Chondrocyte (in vitro differentiated cells): Measurements from ENCODE around the gene SPATA31C1. TPM values are rescaled to one million over a fixed set of nuclear protein-coding genes. Genes with fewer than 3 reads are reported as not detected.
"Not testable (repeated sequence)": the region's sequence is repeated elsewhere in the genome, so short reads cannot be mapped to it uniquely, and the experiment has no call there.

Source experiments
- DNase-seq: peaks from one replicate; pipeline ENCODE4 v3.0.0; 2021; ENCODE audit warnings: mixed read lengths, low spot score
- H3K27ac Mint-ChIP-seq: one replicate; pipeline ENCODE4 v1.8.0; 2021; ENCODE audit warnings: mild to moderate bottlenecking, moderate library complexity, mixed read lengths; ENCODE audit not compliant: unreplicated experiment
- H3K27me3 Mint-ChIP-seq: 2 replicates; pipeline ENCODE4 v1.8.0; 2021; ENCODE audit warnings: low read depth, mixed read lengths
- H3K36me3 Mint-ChIP-seq: 2 replicates; pipeline ENCODE4 v1.8.0; 2021; ENCODE audit warnings: low read depth, mixed read lengths
- H3K4me1 Mint-ChIP-seq: 2 replicates; pipeline ENCODE4 v1.8.0; 2021; ENCODE audit warnings: low read depth, mild to moderate bottlenecking, mixed read lengths
- H3K4me3 Mint-ChIP-seq: one replicate; pipeline ENCODE4 v1.8.0; 2021; ENCODE audit warnings: mild to moderate bottlenecking, moderate library complexity, mixed read lengths; ENCODE audit not compliant: unreplicated experiment
- H3K9me3 Mint-ChIP-seq: 2 replicates; pipeline ENCODE4 v1.8.0; 2021; ENCODE audit warnings: low read depth, mixed read lengths
- total RNA-seq: library from RNA; stranded (reverse); gene quantifications from 3 replicates; pipeline ENCODE4 v1.2.1, GENCODE V29; 2021
- TF ChIP-seq, protein P1 (sequence below): fragments of 200-600 bp; sonication (generic); IDR thresholded peaks from 2 replicates; pipeline ENCODE4 v1.5.0; 2021; ENCODE audit warnings: antibody characterized with exemption, mild to moderate bottlenecking, moderate library complexity

Gene SPATA31C1
- total RNA-seq, 1 donor from 2014 or later: not detected

DNA sequence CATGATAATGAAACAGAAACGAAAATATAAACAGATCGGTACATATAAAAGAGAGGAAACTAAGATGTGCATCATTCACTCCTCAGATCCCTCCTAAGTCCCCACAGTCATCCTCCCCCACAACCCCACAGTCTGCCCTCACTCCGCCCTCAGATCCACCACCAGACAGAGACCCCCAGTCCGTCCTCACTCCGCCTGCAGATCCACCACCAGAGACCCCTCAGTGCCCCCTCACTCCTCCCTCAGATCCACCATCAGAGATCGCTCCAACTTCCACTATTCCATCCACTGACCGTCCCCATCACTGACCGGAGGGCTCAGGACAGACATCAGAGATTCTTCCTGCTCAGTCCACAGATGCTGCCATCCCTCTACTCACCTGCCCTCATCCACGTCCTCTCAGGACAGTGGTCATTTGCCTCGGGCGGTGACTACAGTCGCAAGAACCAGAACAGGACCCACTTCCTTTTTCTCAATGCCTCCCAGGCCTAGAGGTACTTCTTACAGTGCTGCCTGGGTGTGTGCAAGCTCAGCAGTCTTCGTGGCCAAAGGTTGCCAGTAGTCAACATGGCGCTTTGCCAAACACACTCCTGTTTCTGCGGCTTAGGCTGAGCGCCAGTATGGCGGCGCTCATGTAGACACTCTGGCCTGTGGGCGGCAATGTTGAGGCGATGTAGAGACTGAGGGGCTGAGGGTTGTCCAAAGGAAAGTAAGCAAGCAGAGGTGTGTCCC, 8.3 kb upstream of the SPATA31C1 start:
- peaks cover 25% of the 10 kb centered on the region for H3K27me3 Mint-ChIP-seq
- TF ChIP-seq, protein P1, sequence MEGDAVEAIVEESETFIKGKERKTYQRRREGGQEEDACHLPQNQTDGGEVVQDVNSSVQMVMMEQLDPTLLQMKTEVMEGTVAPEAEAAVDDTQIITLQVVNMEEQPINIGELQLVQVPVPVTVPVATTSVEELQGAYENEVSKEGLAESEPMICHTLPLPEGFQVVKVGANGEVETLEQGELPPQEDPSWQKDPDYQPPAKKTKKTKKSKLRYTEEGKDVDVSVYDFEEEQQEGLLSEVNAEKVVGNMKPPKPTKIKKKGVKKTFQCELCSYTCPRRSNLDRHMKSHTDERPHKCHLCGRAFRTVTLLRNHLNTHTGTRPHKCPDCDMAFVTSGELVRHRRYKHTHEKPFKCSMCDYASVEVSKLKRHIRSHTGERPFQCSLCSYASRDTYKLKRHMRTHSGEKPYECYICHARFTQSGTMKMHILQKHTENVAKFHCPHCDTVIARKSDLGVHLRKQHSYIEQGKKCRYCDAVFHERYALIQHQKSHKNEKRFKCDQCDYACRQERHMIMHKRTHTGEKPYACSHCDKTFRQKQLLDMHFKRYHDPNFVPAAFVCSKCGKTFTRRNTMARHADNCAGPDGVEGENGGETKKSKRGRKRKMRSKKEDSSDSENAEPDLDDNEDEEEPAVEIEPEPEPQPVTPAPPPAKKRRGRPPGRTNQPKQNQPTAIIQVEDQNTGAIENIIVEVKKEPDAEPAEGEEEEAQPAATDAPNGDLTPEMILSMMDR: no peak

DNA sequence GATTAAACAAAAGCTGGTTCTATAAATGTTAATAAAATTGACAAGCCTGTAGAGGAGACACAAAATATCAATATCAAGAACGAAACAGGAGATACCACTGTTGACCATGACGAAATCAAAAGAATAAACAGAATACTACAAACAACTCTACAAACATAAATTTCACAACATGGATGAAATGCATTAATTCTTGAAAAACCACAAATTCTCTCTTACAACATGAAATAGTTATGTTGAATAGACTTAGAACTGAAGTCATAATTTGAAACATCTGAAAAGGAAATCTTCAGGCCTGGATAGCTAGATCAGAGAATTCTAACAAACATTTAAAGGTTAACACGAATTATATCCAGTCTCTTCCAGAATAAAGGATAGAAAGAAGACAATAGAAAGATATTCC, 6.9 kb upstream of the SPATA31C1 start:
- H3K4me3 Mint-ChIP-seq: no peak overlapping the region
- peaks cover 18% of the 10 kb centered on the region for H3K27me3 Mint-ChIP-seq
- DNase-seq: no peak
- no peak overlapping the region for H3K27ac Mint-ChIP-seq
- TF ChIP-seq, protein P1: no peak
- peaks cover 5% of the 10 kb centered on the region for H3K9me3 Mint-ChIP-seq
- no peaks in the 10 kb centered on the region for H3K4me1 Mint-ChIP-seq
- H3K36me3 Mint-ChIP-seq: peaks cover 3% of the 10 kb centered on the region

More for the DNA sequence above, 8.3 kb upstream of the SPATA31C1 start:
- Mint-ChIP-seq H3K9me3 (peaks cover 10% of the 10 kb centered on the region), H3K4me1 (no peaks in the 10 kb centered on the region), H3K27ac (no peak overlapping the region), H3K4me3 (no peak overlapping the region), H3K36me3 (peaks cover 6% of the 10 kb centered on the region)
- DNase-seq: no peak

DNA sequence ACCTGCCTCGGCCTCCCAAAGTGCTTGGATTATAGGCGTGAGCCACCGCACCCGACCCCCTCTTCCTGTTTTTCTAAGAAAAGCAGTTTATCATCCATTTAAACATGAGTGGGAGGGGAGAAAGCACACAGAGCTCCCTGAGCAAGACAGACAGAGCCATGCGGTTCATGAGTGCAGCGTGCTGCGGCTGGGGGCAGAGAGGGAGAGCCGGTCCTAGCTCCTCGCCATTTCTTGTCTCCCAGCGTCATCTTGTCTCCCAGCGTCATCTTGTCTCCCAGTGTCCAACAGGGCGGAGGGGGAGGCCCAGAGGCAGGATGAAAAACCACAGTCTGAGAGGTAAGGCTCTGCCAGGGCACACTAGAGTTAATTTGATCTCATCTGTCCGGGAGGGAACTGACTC, 1.3 kb downstream of the SPATA31C1 start:
- H3K9me3 Mint-ChIP-seq, H3K4me1 Mint-ChIP-seq, H3K4me3 Mint-ChIP-seq, H3K36me3 Mint-ChIP-seq, H3K27ac Mint-ChIP-seq, DNase-seq, H3K27me3 Mint-ChIP-seq: not testable (repeated sequence)

DNA sequence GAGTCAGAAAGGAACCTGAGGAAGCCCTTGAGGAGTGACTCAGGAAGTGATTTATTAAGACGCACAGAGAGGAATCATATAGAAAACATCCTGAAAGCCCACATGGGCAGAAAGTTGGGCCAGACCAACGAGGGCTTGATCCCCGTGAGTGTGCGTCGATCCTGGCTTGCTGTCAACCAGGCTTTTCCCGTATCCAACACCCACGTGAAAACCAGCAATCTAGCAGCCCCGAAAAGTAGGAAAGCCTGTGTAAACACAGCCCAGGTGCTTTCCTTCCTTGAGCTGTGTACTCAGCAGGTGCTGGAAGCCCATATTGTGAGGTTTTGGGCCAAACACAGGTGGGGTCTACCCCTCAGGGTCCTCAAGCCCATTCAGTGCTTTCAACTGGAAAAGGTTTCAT, 3.8 kb downstream of the SPATA31C1 start:
- not testable (repeated sequence) for H3K27ac Mint-ChIP-seq, H3K36me3 Mint-ChIP-seq, H3K4me1 Mint-ChIP-seq, H3K27me3 Mint-ChIP-seq, H3K4me3 Mint-ChIP-seq, DNase-seq, H3K9me3 Mint-ChIP-seq

DNA sequence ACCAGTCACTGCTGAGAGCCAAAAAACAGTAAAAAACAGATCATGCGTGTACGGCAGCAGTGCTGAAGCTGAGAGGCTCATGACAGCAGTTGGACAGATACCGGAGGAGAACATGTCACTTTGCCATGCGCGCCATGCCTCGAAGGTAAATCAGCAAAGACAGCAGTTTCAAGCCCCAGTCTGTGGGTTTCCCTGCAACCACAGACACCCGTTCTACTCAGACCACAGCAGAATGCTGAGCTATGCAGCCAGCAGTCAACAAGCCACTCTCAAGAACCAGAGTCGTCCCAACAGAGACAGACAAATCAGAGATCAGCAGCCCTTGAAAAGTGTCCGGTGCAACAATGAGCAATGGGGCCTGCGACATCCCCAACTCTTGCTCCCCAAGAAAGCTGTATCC, 5.2 kb downstream of the SPATA31C1 start:
- H3K4me3 Mint-ChIP-seq, DNase-seq, H3K36me3 Mint-ChIP-seq, H3K27ac Mint-ChIP-seq, H3K27me3 Mint-ChIP-seq, H3K4me1 Mint-ChIP-seq, H3K9me3 Mint-ChIP-seq: not testable (repeated sequence)

DNA sequence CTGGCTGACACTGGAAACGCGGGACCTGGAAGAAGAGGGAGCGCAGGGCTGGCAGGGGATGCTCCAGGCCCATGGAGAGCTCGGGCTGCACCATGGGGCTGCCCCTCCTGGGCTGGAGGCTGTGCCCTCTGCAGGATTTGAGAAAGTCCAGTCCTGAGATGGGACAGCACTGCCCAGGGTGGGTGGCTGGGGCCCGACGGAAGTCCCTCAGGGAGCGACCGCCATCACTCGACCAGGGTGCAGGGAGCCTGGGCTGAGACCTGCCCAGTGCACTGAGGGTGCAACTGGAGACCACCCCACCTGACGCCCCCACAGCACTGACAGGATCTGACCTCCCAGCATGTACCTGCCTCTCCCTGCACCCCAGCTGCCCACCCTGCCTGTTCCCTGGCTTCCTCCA, 7.1 kb downstream of the SPATA31C1 start:
- not testable (repeated sequence) for H3K9me3 Mint-ChIP-seq, DNase-seq, H3K4me1 Mint-ChIP-seq, H3K27ac Mint-ChIP-seq, H3K36me3 Mint-ChIP-seq, H3K4me3 Mint-ChIP-seq, H3K27me3 Mint-ChIP-seq

DNA sequence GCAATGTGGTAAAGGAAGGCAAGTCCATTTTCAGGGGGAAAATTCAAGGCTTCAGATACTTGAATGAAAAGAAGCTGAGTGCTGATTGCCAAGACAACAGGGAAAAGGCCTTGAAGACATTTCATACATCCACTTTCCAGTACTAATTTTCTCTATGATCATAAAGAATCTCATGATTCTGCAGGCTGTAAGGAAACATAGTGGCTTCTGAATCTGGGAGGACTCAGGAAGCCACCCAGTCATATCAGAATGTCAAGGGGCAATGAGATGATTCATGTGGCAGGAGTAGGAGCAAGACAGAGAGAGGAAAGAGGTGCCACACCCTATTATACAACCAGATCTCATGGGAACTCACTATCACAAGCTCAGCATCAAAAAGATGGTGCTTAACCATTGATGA, 11.4 kb downstream of the SPATA31C1 start:
- not testable (repeated sequence) for H3K27ac Mint-ChIP-seq, DNase-seq, H3K4me1 Mint-ChIP-seq, H3K36me3 Mint-ChIP-seq, H3K27me3 Mint-ChIP-seq, H3K9me3 Mint-ChIP-seq, H3K4me3 Mint-ChIP-seq

DNA sequence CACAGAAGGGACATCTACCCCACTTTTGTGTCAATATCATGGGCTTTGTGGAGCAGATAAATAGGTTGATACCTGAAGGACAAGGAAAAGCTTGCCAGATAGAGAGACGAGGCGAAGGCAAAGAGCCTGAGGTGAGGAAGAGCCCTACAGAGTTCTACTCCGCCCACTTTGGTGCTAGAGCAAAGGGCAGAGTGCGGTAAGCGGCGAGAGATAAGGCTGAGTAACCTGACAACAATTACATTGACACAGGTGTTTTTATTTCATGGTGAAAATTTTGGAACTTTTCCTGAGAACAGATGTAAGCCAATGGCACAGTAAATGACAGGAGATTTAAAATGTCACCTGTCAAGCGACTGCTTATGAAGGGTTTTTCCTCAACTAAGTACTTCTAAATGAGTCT, 16.7 kb downstream of the SPATA31C1 start:
- H3K9me3 Mint-ChIP-seq, H3K27me3 Mint-ChIP-seq, DNase-seq, H3K36me3 Mint-ChIP-seq, H3K4me3 Mint-ChIP-seq, H3K27ac Mint-ChIP-seq, H3K4me1 Mint-ChIP-seq: not testable (repeated sequence)

DNA sequence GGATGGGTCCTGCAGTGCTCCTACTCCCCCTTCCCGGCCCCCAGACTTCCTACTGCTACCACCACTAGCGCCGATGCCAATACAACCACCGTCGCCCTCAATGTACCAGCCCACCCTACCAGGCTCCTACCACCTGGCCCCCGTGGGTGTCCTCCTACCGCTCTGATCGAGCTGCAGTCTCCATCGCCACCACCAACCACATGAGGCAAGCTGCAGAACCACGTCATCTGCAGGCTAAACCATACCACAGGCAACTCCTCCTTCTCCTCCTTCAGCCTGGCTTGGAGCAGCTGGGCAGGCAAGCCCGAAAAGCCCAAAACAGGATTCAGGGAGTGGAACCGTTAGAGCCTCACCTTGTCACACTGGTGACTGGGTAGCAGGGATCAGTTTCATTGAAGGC, 19.6 kb downstream of the SPATA31C1 start:
- not testable (repeated sequence) for H3K9me3 Mint-ChIP-seq, H3K4me1 Mint-ChIP-seq, H3K4me3 Mint-ChIP-seq, H3K36me3 Mint-ChIP-seq, DNase-seq, H3K27me3 Mint-ChIP-seq, H3K27ac Mint-ChIP-seq

DNA sequence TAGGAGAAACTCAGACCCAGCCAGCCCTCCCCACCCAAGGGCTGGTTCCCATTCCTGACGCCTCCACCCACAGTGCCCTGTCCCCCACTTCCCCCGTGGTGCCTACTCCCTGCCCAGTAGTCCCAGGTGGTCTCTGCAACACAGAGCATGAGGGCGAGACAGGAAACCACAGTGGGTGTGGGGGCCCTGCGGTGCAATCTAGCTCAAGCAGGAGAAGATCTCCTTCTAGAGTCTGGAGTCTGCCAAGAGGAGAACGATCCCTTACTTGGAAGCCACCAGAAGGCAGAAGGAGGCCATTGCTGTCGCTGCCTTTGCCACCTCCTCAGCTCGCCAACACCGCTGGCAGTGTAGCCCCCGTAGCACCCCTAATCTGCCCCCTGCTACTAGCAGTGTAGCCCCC, 20.2 kb downstream of the SPATA31C1 start:
- DNase-seq, H3K4me3 Mint-ChIP-seq, H3K4me1 Mint-ChIP-seq, H3K36me3 Mint-ChIP-seq, H3K27ac Mint-ChIP-seq, H3K9me3 Mint-ChIP-seq, H3K27me3 Mint-ChIP-seq: not testable (repeated sequence)

DNA sequence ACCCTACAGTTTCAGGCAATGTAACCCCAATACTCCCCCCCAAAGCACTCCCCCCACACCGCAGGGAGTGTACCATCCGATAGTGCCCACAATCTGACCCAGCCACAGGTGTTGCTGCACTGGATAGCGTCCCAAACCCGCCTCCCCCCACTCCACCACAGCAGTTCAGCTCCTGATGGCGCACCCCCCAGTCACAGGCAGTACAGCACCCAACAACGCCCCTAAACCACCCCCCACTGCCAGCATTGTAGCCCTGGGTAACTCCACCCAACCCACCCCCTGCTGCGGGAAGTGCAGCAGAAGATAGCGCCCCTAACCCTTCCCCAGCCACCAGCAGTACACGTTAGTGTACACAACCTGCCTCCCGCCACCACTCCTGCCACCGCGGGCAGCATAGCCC, 20.6 kb downstream of the SPATA31C1 start:
- not testable (repeated sequence) for H3K4me1 Mint-ChIP-seq, H3K27ac Mint-ChIP-seq, DNase-seq, H3K9me3 Mint-ChIP-seq, H3K27me3 Mint-ChIP-seq, H3K4me3 Mint-ChIP-seq, H3K36me3 Mint-ChIP-seq
